ENCODE data around the gene PAK1.

The PAK1 gene

DNA sequence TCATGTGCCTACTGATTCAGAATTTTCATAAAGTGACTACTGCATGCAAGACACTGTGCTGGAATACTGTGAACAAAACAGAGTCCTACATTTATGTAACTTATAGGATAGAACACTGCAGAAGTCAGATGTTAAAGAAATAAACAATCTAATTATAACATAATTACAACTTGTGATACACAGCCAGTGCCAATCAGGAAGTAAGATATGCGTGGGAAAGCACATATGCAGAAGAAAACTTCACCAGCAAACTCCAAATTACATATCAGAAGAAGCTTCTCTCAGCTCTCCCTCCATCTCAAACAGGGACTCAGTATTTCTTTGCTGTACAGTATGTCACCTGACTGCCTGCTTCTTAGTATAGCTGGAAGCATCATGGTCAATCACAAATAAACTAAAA lies 37.4 kb downstream of the PAK1 start:
- no peaks in the 10 kb centered on the region for H3K27me3 Mint-ChIP-seq
- H3K4me1 Mint-ChIP-seq = peaks cover 8% of the 10 kb centered on the region
- no peak overlapping the region for H3K4me3 Mint-ChIP-seq
- no peaks in the 10 kb centered on the region for H3K36me3 Mint-ChIP-seq (ENCODE audit: low read depth)
- no peak for ATAC-seq
- DNase-seq = no peak
- no peak overlapping the region for H3K27ac Mint-ChIP-seq
- no peaks in the 10 kb centered on the region for H3K9me3 Mint-ChIP-seq

DNA sequence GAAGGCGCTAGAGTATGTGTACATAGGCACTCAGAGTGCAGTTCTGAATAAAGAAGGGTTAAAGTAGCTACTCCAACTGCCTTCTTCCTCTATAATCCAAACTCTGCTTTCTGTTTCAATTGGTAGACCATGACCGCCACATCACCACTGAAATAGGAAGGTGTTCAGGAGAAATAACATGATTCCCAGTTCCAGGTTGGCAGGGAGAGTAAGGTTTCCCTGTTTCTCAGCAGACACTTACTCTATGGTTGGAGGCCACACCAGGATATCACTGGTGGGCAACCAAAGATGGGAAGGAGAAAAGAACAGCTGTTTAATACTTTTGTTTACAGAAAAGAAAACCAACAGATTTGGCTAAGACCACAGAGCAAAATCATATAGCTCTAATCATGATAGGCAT lies 37.9 kb downstream of the PAK1 start:
- H3K9me3 Mint-ChIP-seq = no peaks in the 10 kb centered on the region
- no peaks in the 10 kb centered on the region for H3K36me3 Mint-ChIP-seq (ENCODE audit: low read depth)
- peaks cover 11% of the 10 kb centered on the region for H3K4me1 Mint-ChIP-seq
- H3K4me3 Mint-ChIP-seq = no peak overlapping the region
- ATAC-seq (no peak), DNase-seq (no peak)
- no peaks in the 10 kb centered on the region for H3K27me3 Mint-ChIP-seq
- no peak overlapping the region for H3K27ac Mint-ChIP-seq

DNA sequence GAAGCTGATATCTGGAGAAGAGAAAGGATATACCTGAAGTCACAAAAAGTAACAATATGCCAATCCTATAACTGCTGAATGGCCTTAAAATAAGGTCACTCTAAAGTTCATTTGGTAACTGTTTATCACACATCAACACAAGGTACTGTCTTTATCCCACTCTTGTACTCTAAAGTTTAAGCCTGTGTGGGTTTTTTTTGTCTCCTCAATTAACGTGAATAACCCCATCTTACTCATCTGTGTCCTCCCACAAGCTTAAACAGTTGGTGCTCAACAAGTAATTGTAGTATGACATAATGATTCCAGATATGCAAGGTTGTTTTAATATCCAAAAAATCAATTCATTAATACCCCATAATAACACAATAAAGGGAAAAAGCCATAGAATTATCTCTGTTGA lies 42.1 kb downstream of the PAK1 start:
- Mint-ChIP-seq H3K4me1 (peaks cover 11% of the 10 kb centered on the region), H3K27ac (no peak overlapping the region), H3K9me3 (no peaks in the 10 kb centered on the region), H3K27me3 (no peaks in the 10 kb centered on the region), H3K36me3 (ENCODE audit: low read depth) (no peaks in the 10 kb centered on the region), H3K4me3 (no peak overlapping the region)
- no peak for DNase-seq
- peak; percentile 59 for ATAC-seq

DNA sequence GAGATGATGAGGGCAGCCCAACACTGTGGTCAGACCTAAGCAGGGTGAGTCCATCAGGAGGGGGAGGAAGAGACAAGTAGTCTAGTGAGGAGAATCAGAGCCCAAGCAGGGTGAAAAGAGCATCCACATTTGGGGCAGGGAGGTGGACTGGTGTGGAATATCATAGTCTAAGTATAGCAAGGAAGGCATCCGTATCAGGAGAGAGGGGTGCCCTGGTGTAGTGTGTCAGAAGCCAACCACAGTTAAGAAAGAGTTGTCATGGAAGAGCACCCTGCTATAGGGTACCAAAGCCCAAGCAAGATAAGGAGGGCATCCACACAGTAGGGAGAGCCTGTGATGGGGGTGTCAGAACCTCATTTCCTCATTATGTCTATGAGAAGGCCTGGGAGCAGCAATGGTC lies 45.3 kb downstream of the PAK1 start:
- Mint-ChIP-seq H3K36me3 (ENCODE audit: low read depth) (no peaks in the 10 kb centered on the region), H3K4me1 (peaks cover 9% of the 10 kb centered on the region), H3K27ac (no peak overlapping the region), H3K27me3 (no peaks in the 10 kb centered on the region), H3K4me3 (no peak overlapping the region), H3K9me3 (no peaks in the 10 kb centered on the region)
- DNase-seq (no peak), ATAC-seq (no peak)

DNA sequence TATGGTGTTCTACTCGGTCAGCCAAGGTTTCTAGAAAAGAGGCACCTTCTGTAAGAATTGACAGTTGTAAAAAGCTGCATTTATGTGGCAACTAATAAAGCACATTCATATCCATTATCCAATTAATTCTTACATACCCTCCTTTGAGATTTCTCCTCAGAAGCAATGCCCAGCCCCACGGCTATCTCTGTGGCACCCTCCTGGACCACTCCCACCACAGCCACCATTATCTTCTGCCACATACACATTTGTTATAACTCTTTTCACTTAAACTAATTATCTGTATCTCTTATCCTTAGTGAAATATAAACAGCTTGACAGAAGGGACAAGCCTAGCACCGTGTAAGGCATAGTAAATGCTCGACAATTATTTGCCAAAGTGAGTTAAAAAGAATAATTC lies 48.5 kb downstream of the PAK1 start:
- no peaks in the 10 kb centered on the region for H3K9me3 Mint-ChIP-seq
- DNase-seq = no peak

DNA sequence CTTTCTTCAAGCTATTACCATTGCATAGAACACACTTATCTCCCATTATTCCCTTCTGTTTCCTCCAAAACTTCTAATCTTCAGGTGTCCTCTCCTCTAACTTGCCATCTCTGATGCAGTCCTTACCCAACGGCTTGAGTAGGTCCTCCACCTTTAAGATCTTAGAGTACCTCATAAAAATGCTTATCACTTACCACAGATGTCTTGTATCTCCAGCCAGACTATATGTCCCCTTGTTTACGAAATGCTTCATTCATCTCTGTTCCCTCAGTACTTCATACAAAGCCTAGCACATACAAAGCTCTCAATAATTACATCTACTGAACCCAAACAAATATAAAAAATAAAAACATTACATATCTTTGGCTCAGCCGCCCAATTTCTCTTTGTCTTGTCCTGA lies 49.2 kb downstream of the PAK1 start:
- Mint-ChIP-seq H3K27ac (no peak overlapping the region), H3K4me3 (no peak overlapping the region), H3K4me1 (no peaks in the 10 kb centered on the region), H3K36me3 (ENCODE audit: low read depth) (no peaks in the 10 kb centered on the region), H3K27me3 (no peaks in the 10 kb centered on the region), H3K9me3 (no peaks in the 10 kb centered on the region)
- ATAC-seq = no peak
- no peak for DNase-seq

More for the DNA sequence above, 48.5 kb downstream of the PAK1 start:
- Mint-ChIP-seq H3K27ac (no peak overlapping the region), H3K4me1 (no peaks in the 10 kb centered on the region), H3K4me3 (no peak overlapping the region), H3K27me3 (no peaks in the 10 kb centered on the region), H3K36me3 (ENCODE audit: low read depth) (no peaks in the 10 kb centered on the region)
- ATAC-seq = no peak

DNA sequence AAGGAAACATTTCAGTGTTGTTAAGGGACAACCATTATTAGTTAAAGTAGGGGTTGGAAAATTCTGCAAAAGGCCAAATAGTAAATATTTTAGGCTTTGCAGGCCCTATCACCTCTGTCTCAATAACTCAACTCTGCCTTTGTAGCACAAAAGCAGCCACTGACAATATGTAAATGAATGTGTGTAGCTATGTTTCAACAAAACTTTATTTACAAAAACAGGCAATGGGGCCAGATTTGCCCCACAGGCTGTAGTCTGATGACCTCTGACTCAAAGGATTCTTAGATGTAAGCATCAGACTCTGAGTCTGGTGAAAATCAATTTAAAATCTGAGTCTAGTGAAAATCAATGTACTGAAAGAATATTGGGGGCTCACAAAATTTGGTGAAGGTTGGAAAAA lies 50.3 kb downstream of the PAK1 start:
- no peak overlapping the region for H3K27ac Mint-ChIP-seq
- no peak for ATAC-seq
- peaks cover 2% of the 10 kb centered on the region for H3K4me1 Mint-ChIP-seq
- H3K36me3 Mint-ChIP-seq (ENCODE audit: low read depth) = no peaks in the 10 kb centered on the region
- no peaks in the 10 kb centered on the region for H3K9me3 Mint-ChIP-seq
- no peak for DNase-seq
- H3K27me3 Mint-ChIP-seq = no peaks in the 10 kb centered on the region
- H3K4me3 Mint-ChIP-seq = no peak overlapping the region

DNA sequence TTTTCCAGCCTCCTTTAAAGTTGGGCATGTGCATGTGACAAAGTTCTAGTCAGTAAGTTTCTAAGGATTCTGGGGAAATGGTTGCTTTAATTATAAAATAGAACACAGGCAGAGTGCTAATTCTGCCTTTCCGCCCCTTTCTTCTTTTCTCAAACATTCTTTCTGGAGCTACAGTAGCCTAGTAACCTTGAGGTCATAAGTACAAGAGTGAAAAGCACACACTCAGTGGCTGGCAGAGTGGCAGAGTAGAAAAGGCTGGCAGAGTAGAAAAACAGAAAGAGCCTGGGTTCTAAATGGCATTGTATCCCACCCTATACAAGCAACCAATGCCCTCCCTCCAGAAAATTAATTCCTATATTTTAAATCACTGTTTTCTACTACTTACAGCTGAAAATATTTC lies 51.2 kb downstream of the PAK1 start:
- no peak for ATAC-seq

DNA sequence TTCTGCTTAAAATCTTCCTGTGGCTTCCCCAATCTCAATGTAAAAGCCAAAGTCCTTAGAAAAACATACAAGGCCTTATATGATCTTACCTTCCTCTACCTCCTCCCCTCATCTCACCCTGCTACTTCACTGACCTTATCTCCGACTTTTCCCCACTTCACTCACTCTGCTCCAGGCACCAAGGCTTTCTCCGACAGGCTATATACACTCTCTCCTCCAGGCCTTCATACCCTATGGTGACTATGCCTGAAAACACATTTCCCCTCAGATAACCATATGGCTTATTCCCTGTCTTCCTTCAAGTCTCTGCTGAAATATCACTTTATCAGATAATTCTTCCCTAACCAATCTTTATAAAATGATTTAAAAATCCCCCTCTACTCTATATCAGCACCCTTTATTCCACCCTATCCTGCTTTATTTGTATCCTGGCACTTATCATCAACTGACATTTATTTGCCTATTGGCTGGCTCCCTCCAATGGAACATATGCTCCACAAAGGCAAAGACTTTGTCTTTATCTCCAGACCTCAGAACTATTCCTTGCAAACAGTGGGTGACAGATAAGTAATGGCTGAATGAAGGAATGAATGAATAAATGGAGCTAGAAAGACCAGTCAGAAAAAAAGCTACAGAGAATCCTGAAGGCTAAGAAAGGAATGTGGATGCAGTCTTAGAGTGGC lies 52.7 kb downstream of the PAK1 start:
- Mint-ChIP-seq H3K9me3 (no peaks in the 10 kb centered on the region), H3K4me3 (no peak overlapping the region), H3K27ac (no peak overlapping the region), H3K27me3 (no peaks in the 10 kb centered on the region), H3K36me3 (ENCODE audit: low read depth) (no peaks in the 10 kb centered on the region), H3K4me1 (peaks cover 8% of the 10 kb centered on the region)
- ATAC-seq = no peak
- DNase-seq = no peak

More for the DNA sequence above, 51.2 kb downstream of the PAK1 start:
- H3K9me3 Mint-ChIP-seq = no peaks in the 10 kb centered on the region
- H3K36me3 Mint-ChIP-seq (ENCODE audit: low read depth) = no peaks in the 10 kb centered on the region
- no peak overlapping the region for H3K27ac Mint-ChIP-seq
- DNase-seq = no peak
- H3K4me3 Mint-ChIP-seq = no peak overlapping the region
- H3K27me3 Mint-ChIP-seq = no peaks in the 10 kb centered on the region
- peaks cover 8% of the 10 kb centered on the region for H3K4me1 Mint-ChIP-seq

DNA sequence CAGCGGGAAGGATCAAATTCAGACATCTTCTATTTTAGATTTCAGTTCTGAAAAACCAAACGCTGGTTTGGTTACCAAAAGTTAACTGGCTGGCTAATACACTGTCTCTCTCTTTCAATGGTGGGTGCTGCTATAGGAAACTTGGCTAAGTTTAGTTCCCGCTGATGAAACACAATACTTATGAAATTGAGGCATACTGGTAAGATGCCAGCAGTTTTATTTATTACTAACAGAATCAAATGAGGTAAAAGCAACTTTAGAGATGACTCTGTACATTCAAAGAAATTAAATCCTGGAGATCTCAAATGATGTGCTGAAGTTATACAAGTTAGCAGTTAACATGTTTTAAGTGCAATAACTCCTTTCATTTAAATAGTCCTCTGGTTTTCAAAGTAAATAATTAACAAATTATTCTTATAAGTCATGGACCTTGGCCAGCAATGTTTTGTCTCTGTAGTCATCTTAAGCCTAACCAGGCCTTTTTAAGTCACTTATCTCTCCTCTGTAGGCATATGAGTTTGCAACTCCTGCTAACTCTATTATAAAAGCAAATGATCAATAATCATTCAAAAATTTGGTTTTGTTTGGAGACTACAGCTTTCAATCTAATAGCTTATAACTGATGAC lies 54.8 kb downstream of the PAK1 start:
- Mint-ChIP-seq H3K36me3 (ENCODE audit: low read depth) (no peaks in the 10 kb centered on the region), H3K4me3 (no peak overlapping the region), H3K27me3 (no peaks in the 10 kb centered on the region), H3K4me1 (peaks cover 8% of the 10 kb centered on the region), H3K27ac (no peak overlapping the region), H3K9me3 (no peaks in the 10 kb centered on the region)
- DNase-seq (no peak), ATAC-seq (no peak)

DNA sequence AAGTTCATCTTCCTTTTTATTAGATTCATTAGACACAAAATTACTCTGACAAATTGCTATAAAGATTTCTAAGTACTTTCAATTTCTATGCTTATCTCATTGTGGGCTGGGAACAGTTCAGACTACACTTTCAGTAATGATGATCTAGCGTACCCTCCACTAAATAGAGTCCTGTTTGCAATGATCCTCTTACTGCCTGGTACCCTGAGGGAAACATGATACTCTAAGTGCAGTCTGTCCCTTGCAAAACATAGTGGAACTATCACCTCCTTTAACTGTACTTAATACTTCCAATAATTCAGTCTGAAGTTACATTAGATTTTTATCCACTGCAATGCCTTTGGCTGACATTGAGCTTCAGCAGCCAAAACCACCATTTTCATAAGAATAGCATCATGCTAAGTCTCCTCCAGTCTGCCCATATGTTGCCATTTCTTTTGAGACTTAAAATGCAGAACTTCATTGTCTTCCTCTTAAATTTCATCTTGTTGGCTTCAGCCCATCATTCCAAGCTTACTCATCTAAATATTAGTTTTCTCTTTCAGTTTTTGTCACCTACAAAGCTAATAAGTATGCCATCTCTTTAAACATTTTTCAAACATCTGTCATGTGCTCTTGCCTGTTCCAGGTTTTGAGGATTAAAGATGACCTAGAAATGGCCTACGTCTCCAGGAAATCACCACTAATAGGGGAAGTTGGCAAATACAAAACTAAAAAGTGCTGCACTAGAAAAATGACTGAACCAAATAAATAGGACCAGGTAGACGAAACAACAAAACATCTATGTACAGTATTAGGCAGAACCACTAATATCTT lies 55.5 kb downstream of the PAK1 start:
- Mint-ChIP-seq H3K9me3 (no peaks in the 10 kb centered on the region), H3K27me3 (no peaks in the 10 kb centered on the region), H3K36me3 (ENCODE audit: low read depth) (no peaks in the 10 kb centered on the region), H3K27ac (no peak overlapping the region), H3K4me3 (no peak overlapping the region), H3K4me1 (peaks cover 8% of the 10 kb centered on the region)
- no peak for DNase-seq
- no peak for ATAC-seq

DNA sequence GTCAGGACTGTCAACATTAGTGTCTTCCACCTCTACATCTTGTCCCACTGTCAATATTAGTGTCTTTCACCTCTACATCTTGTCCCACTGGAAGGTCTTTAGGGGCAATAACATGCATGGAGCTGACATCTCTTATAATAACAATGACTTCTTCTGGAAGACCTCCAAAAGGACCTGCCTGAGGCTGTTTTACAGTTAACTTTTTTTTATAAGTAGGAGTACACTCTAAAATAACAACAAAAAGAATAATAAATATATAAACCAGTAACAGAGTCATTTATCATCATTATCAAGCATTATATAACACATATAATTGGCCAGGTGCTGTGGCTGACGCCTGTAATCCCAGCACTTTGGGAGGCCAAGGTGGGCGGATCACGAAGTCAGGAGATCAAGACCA lies 57.5 kb downstream of the PAK1 start:
- no peak overlapping the region for H3K27ac Mint-ChIP-seq
- H3K4me1 Mint-ChIP-seq = peaks cover 19% of the 10 kb centered on the region
- DNase-seq = no peak
- no peaks in the 10 kb centered on the region for H3K36me3 Mint-ChIP-seq (ENCODE audit: low read depth)
- H3K27me3 Mint-ChIP-seq = no peaks in the 10 kb centered on the region
- ATAC-seq = no peak
- no peaks in the 10 kb centered on the region for H3K9me3 Mint-ChIP-seq
- H3K4me3 Mint-ChIP-seq = no peak overlapping the region

DNA sequence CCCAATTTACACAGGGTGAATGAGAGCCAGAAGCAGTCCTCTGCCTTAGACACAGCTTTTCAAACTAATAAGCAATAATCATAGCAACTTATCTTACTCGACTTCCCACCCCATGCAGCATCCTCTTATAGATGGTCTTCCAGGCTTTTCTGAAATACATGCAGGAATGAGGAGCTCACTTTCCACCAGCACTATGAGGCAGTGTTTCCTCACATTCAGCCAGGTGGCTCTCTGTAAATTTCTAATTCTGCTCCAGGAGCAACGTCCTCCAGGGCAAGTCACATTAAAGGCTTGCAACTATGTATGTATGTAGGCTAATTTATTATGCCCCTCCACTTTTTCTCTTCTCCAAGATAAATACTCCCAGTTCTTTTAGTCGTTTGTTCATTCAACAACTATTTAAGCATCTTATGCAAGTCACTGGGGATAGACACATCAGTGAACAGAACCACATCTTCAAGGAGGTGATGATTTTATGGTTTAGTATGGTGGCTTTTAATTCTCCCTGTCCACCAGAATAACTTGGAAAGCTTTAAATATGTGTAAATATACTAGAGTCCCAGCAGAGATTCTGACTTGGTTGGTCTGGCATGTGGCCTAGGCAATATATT lies 59.9 kb downstream of the PAK1 start:
- ATAC-seq (no peak), DNase-seq (no peak)
- Mint-ChIP-seq H3K4me1 (peaks cover 38% of the 10 kb centered on the region), H3K4me3 (no peak overlapping the region), H3K9me3 (no peaks in the 10 kb centered on the region), H3K27me3 (no peaks in the 10 kb centered on the region), H3K27ac (no peak overlapping the region), H3K36me3 (ENCODE audit: low read depth) (peaks cover 2% of the 10 kb centered on the region)

DNA sequence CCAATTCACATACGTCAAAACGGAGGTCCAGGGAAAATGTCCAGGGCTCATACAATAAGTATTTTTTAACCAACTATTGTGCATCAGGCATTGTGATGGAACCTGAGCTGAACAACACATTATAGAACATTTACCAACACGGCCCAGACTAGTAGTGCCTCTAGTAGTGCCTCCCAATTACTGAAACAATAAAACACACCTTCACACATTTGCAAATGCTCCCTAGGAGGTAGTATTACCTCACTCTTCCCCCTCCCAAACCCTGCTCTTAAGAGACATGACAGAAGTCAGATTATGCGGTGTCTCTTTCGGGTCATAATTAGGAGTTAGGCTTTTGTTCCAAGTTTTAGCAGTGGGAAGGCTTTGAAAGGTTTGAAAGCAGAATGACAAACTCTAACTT lies 61.1 kb downstream of the PAK1 start:
- H3K4me3 Mint-ChIP-seq = peak overlapping the region; percentile 84
- peaks cover 38% of the 10 kb centered on the region for H3K4me1 Mint-ChIP-seq
- no peaks in the 10 kb centered on the region for H3K9me3 Mint-ChIP-seq
- DNase-seq (no peak), ATAC-seq (no peak)
- H3K36me3 Mint-ChIP-seq (ENCODE audit: low read depth) = peaks cover 2% of the 10 kb centered on the region
- H3K27ac Mint-ChIP-seq = no peak overlapping the region
- no peaks in the 10 kb centered on the region for H3K27me3 Mint-ChIP-seq
